Tibial nerve (tissue), 4 donors: Measurements from ENCODE around the gene FXYD5.

Experiments used
- EP300 ChIP-seq, 2 donors: sonication (generic); formaldehyde crosslinking; IDR thresholded peaks; one replicate each; pipeline ENCODE4 v1.6.1; 2017; ENCODE audit warnings: antibody characterized with exemption in 2 of 2, mild to moderate bottlenecking in 1 of 2
- POLR2A ChIP-seq, 2 donors: fragments of 450-650 bp; IDR thresholded peaks; one replicate each; pipeline ENCODE4 v1.6.1; 2017; ENCODE audit warnings: antibody characterized with exemption in 2 of 2, mild to moderate bottlenecking in 2 of 2, moderate library complexity in 2 of 2
- TF ChIP-seq, protein P1 (sequence below), 5 experiments: fragments of 200-600 bp in 3 of 5; fragments of 450-650 bp in 2 of 5; sonication (generic) in 3 of 5; IDR thresholded peaks; one replicate each; pipeline ENCODE4 v1.5.1; 2016 to 2019; ENCODE audit warnings: antibody characterized with exemption in 5 of 5, mild to moderate bottlenecking in 3 of 5, moderate library complexity in 2 of 5

DNA sequence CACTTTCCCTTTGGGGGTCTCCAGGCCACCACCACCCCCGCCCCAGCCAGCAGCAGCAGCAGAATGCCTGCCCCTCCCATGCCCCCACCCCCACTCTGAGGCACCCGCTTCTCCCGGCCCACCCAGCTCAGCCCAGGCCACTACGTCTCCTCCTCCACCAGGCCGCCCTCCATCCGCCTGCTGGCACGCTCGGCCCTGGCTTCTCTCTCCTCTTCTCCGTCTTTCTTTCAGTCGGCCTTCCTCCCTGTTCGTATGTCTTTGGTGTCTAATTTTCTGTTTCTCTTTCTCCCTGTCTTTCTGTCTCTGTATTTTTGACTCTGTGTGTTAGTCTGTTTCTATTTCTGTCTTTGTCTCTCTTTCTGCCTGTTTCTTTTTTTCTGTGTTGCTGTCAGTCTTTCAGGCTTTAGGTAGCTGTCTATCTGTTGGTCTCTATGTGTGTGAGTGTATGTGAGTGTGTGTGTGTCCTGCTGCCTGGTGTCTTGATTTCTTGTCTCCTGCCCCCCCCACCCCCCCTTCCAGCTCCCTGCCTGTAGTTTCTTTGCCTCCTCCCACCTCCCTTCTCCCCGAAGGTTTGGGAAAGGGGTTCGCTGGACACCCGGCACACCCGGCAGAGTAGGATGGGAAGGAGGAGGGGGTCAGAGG is 19.8 kb upstream of the FXYD5 start, which contains the start of gene LGI4:
- TF ChIP-seq, protein P1, sequence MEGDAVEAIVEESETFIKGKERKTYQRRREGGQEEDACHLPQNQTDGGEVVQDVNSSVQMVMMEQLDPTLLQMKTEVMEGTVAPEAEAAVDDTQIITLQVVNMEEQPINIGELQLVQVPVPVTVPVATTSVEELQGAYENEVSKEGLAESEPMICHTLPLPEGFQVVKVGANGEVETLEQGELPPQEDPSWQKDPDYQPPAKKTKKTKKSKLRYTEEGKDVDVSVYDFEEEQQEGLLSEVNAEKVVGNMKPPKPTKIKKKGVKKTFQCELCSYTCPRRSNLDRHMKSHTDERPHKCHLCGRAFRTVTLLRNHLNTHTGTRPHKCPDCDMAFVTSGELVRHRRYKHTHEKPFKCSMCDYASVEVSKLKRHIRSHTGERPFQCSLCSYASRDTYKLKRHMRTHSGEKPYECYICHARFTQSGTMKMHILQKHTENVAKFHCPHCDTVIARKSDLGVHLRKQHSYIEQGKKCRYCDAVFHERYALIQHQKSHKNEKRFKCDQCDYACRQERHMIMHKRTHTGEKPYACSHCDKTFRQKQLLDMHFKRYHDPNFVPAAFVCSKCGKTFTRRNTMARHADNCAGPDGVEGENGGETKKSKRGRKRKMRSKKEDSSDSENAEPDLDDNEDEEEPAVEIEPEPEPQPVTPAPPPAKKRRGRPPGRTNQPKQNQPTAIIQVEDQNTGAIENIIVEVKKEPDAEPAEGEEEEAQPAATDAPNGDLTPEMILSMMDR (IDR thresholded peaks at IDR 0.05), result no peak
- no peak for TF ChIP-seq POLR2A (IDR thresholded peaks at IDR 0.05)
- TF ChIP-seq EP300 (IDR thresholded peaks at IDR 0.05), result no peak
